MM.1S (cell line): ENCODE results near the gene BCR.

Experiments used
- CTCF ChIP-seq: fragments of 300-600 bp; sonication (generic); IDR thresholded peaks from 2 replicates; pipeline ENCODE4 v1.5.1; 2016; ENCODE audit warnings: antibody characterized with exemption, low read length, mixed read lengths
- EZH2 ChIP-seq: fragments of 300-600 bp; sonication (generic); optimal IDR thresholded peaks from 2 replicates; pipeline ENCODE3; 2017; ENCODE audit warnings: low read depth, mild to moderate bottlenecking, antibody characterized with exemption, low read length, mixed read lengths
- EZH2phosphoT487 ChIP-seq: fragments of 300-600 bp; sonication (generic); IDR thresholded peaks from 2 replicates; pipeline ENCODE4 v1.6.1; 2018; ENCODE audit warnings: antibody characterized with exemption, low read length

- TF ChIP-seq CTCF (no peak), EZH2 (no peak), EZH2phosphoT487 (no peak)
Observed at GRCh38 chr22:23166042-23166831, 14.1 kb upstream of the BCR start.
